Epidermal melanocyte (primary cell): Measurements from ENCODE around the gene OR1J1.

Experiments used
- DNase-seq: peaks from one replicate; pipeline ENCODE4 v3.0.0; 2011; ENCODE audit warnings: low spot score; ENCODE audit not compliant: insufficient read length

The OR1J1 gene, protein sequence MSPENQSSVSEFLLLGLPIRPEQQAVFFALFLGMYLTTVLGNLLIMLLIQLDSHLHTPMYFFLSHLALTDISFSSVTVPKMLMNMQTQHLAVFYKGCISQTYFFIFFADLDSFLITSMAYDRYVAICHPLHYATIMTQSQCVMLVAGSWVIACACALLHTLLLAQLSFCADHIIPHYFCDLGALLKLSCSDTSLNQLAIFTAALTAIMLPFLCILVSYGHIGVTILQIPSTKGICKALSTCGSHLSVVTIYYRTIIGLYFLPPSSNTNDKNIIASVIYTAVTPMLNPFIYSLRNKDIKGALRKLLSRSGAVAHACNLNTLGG

DNA sequence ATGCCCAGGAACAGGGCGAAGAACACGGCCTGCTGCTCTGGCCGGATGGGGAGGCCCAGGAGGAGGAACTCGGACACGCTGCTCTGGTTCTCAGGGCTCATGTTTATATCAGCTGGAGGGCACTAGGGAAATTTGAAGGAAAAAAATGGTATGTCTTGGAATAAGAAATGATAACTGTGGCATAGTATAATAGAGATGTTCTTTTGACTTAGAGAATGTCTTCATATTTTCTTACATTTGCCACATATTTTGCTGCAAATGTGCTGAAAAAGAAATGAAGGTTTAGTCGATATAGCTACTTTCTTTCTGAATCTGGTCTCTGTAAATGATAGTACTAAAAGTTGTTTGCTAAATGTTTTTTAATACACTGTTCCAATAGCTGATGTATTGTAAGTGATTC lies at the start of gene OR1J1:
Gene OR1J1, minus strand, starts transcription at position 101 of the 400 bp plus-strand sequence. Its CDS starts 0 bp downstream, at position 101.
- no peak for DNase-seq

GRCh38 chr9:122527193-122527592 lies 49.5 kb upstream of the OR1J1 start, which contains the start of gene OR1N1:
OR1N1 (minus strand) TSS chr9:122527293; CDS start chr9:122527293, 0 bp downstream.
- DNase-seq: no peak

DNA sequence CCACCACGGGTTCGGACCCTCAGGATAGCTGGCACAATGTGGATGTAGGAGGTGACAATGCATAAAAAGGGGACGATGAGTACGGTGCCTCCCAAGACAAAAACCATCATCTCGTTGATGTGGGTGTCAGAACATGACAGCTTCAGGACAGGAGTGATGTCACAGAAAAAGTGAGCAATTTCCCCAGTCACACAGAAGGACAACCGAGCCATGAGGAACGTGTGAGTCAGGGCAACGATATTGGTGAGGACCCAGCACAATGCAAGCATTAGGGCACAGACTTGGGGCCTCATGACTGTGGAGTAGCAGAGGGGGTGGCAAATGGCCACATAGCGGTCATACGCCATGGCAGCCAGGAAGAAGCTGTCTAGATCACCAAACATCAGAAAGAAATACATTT lies 48.9 kb upstream of the OR1J1 start:
- no peak for DNase-seq

GRCh38 chr9:122519376-122519775 lies 41.6 kb upstream of the OR1J1 start:
- DNase-seq: no peak

- DNase-seq: no peak
Measured at GRCh38 chr9:122518841-122519240, 41.1 kb upstream of the OR1J1 start, which contains the start of gene OR1J4. OR1J4 (plus strand) TSS chr9:122519141; CDS start chr9:122519141, 0 bp downstream.

GRCh38 chr9:122518226-122518625 lies 40.5 kb upstream of the OR1J1 start:
- no peak for DNase-seq

GRCh38 chr9:122510502-122510901 lies 32.8 kb upstream of the OR1J1 start, which contains the start of gene OR1J2:
OR1J2 (plus strand) TSS chr9:122510802; CDS start chr9:122510802, 0 bp downstream.
- no peak for DNase-seq

DNA sequence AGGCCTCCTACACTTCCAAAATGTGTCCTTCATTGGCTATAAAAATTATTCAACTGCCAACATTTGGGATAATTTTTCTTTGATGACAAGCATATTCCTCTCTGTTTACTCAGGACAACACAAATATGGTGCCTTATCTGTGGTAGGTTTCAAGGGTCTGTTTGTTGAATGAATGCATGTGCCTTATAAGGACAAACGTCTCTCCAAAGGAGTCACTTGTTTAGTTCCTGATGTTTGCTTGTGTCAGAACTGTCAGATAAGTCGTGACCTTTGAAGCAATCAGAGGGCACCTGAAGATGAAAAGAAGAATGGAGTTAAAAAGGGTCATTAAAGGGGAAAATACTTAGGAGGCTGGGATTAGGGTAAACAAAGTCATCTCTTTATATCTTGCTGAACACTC lies 29.2 kb upstream of the OR1J1 start:
- DNase-seq: no peak

GRCh38 chr9:122498883-122499288 lies 21.2 kb upstream of the OR1J1 start:
- DNase-seq: peak; percentile 21

DNA sequence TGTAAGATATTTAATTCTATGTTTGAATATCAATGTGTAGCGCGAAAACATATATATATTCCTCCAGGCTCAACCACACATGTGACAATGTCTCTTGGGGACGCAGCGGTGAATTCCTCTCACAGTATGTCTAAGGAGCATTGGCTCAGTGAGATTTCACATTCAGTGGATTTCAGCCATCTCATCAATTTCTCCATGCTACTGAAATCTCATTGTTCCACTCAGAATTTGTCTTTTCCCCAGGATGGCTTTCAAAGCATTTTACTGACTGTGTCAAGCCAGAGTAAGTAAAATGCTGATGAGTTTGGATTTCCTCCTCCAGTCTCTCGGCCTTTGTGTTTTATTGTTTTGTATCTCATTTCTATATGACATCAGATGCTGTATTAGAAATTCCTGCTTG lies 1.3 kb upstream of the OR1J1 start:
- no peak for DNase-seq

DNA sequence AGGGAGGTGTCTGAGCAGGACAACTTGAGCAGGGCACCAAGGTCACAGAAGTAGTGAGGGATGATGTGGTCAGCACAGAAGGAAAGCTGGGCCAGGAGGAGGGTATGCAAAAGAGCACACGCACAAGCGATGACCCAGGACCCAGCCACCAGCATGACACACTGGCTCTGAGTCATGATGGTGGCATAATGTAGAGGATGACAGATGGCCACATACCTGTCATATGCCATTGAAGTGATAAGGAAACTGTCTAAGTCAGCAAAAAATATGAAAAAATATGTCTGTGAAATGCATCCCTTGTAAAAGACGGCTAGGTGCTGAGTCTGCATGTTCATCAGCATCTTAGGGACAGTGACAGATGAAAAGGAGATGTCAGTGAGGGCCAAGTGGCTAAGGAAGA lies 380 bp downstream of the OR1J1 start:
- no peak for DNase-seq

GRCh38 chr9:122475717-122476116 lies 2.0 kb downstream of the OR1J1 start:
- no peak for DNase-seq

GRCh38 chr9:122474561-122474960 lies 3.2 kb downstream of the OR1J1 start:
- no peak for DNase-seq

DNA sequence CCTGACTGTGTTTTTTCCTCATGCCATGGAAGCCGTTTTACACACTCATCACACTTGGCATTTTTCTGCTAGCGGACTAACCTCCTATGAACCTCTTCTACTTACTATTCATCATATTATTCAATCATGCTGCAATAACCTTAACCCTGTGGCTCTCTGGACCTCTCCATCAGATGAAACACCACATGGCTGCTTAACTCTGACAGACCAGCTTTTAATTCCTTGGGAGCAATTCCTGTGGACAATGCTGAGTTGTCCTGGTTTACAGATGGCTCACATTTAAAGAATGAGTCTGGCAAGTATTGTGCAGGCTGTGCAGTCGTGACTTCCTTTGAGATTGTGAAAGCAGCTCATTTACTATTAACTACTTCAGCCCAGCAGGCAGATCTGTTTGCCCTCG lies 9.0 kb downstream of the OR1J1 start:
- no peak for DNase-seq

- DNase-seq: no peak
Measured at GRCh38 chr9:122466456-122466855, 11.3 kb downstream of the OR1J1 start.

GRCh38 chr9:122464633-122465567 lies 12.8 kb downstream of the OR1J1 start:
- DNase-seq: peak; percentile 78

GRCh38 chr9:122463828-122464632 lies 13.7 kb downstream of the OR1J1 start:
- DNase-seq: no peak

DNA sequence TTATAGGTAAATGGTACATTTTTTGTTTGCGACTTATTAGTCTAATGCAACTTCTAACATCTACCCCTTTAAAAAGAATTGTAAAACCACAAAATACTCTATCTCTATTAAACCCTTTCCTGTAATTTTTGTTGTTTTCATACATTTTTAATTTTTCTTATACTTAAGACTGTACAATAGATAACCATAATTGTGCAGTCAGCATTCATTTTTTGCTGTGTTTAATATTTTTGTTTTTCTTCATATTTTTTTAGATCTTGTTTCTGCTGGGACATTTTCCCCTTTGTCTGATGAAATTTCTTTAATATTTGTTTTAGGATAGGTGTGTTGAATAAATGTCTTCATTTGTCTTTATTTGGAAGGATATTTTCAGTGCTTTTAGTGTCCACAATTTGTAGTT lies 19.9 kb downstream of the OR1J1 start:
- no peak for DNase-seq

GRCh38 chr9:122456123-122456522 lies 21.6 kb downstream of the OR1J1 start:
- DNase-seq: no peak

DNA sequence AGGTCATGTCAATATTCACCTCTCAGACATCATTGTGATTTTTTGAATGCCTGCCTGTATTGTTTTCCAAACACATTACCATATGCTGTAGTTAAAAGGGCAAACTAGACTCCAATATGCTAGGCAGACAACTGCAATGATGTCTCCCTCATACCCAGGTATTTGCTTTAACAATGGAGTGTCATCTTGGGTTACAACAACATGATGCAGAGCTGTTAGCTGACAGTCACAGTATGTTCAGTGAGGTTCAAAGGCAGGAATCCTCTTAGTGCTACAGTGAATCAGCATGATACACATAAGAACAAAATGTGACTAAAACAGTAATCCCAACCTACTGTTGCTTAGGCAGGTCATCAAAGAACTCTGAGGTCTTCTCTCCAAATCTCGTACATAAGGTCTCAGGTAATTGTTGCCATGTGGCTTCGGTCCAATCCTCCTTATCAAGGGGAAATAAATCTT lies 24.0 kb downstream of the OR1J1 start:
- DNase-seq: no peak

DNA sequence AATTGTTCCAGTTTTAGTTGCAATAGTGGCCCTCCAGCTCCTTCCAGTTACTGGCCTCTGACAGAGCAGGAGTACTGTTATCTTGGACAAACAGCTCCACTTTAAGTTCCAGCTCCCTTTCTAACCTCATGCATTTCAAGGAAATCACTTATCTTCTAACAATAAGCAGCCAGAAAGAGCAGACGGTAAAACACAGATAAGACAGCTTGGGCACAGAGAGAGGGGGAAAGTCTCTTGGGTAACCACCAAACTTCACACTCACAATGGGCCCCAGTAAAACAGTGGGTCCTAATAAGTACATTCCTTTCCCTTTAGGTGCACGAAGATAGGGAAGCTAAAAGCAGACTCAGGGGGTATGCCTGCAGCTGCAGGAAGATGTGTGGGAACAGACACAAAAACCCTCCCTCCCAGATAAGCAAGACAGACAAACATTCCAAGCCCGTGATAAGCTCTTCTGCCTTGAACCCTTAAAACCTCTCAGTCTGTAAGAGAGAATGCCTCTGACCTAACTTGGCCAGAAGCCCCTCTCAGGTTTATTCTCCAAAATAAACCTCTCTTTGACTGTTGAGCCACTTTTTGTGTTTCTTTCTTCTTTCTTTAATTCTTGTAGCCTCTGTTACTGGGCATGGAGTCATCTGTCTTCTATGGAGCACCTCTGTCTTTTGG lies 30.8 kb downstream of the OR1J1 start:
- no peak for DNase-seq
